HEK293 (cell line): ENCODE data around the gene CD2AP.
A peak's percentile ranks its signal among the peaks of the same experiment; 100 is the strongest.

ENCODE experiments used
- CTCF ChIA-PET: fragments of 350-600 bp; formaldehyde crosslinking; extraction: SDS; loops from one replicate; lab custom pipeline; 2021; ENCODE audit warnings: antibody characterized with exemption; lab: Yijun Ruan, JAX
- POLR2A ChIA-PET: fragments of 300-600 bp; formaldehyde crosslinking; extraction: SDS; loops from one replicate; lab custom pipeline; 2020; ENCODE audit warnings: antibody characterized with exemption, inconsistent platforms; lab: Yijun Ruan, JAX
- H3K27ac ChIP-seq: fragments of 200-500 bp; sonication (Bioruptor generic); 2 replicates; pipeline ENCODE4 v1.5.1; 2014; ENCODE audit warnings: low read depth, low read length, control low read depth, inconsistent platforms; ENCODE audit errors: extremely low read depth
- H3K36me3 ChIP-seq, 2 experiments: fragments of 200-500 bp in 1 of 2; sonication (Bioruptor generic) in 1 of 2; 1 replicate in 1 of 2; 2 replicates in 1 of 2; pipeline ENCODE4 v1.5.1; 2014 to 2017; ENCODE audit warnings: inconsistent platforms in 2 of 2, low read length in 2 of 2; ENCODE audit not compliant: control insufficient read depth in 2 of 2, insufficient read depth in 1 of 2
- H3K4me1 ChIP-seq: fragments of 200-500 bp; sonication (Bioruptor generic); 2 replicates; pipeline ENCODE4 v1.5.1; 2014; ENCODE audit warnings: mild to moderate bottlenecking, low read length, inconsistent platforms; ENCODE audit not compliant: control insufficient read depth, insufficient read depth
- H3K4me3 ChIP-seq: 2 replicates; pipeline ENCODE4 v1.5.1; 2011; ENCODE audit warnings: low read depth, mild to moderate bottlenecking, control low read depth, low read length, moderate library complexity
- H3K9me3 ChIP-seq: fragments of 200-500 bp; sonication (Bioruptor generic); 2 replicates; pipeline ENCODE4 v1.5.1; 2014; ENCODE audit warnings: low read depth, low read length, inconsistent platforms; ENCODE audit not compliant: control insufficient read depth, insufficient read depth
- GLIS1 ChIP-seq: fragments of 450-650 bp; formaldehyde crosslinking; IDR thresholded peaks from 2 replicates; pipeline ENCODE4 v1.5.1; 2016; ENCODE audit warnings: missing biosample characterization, missing genetic modification characterization
- HIC1 ChIP-seq: fragments of 450-650 bp; formaldehyde crosslinking; IDR thresholded peaks from 2 replicates; pipeline ENCODE4 v1.5.1; 2016; ENCODE audit warnings: missing biosample characterization, missing genetic modification characterization
- MYNN ChIP-seq: fragments of 450-650 bp; formaldehyde crosslinking; IDR thresholded peaks from 2 replicates; pipeline ENCODE4 v1.5.1; 2016; ENCODE audit warnings: missing biosample characterization, missing genetic modification characterization, borderline replicate concordance
- OVOL3 ChIP-seq: fragments of 450-650 bp; formaldehyde crosslinking; IDR thresholded peaks from 2 replicates; pipeline ENCODE4 v1.5.1; 2016; ENCODE audit warnings: missing biosample characterization, missing genetic modification characterization
- SCRT1 ChIP-seq: fragments of 450-650 bp; formaldehyde crosslinking; IDR thresholded peaks from 2 replicates; pipeline ENCODE4 v1.5.1; 2016; ENCODE audit warnings: missing biosample characterization, missing genetic modification characterization, borderline replicate concordance
- SP7 ChIP-seq: fragments of 450-650 bp; formaldehyde crosslinking; IDR thresholded peaks from 2 replicates; pipeline ENCODE4 v1.5.1; 2016; ENCODE audit warnings: missing biosample characterization, missing genetic modification characterization
- ZBTB8A ChIP-seq: fragments of 450-650 bp; formaldehyde crosslinking; IDR thresholded peaks from 2 replicates; pipeline ENCODE4 v1.5.1; 2016; ENCODE audit warnings: missing biosample characterization, missing genetic modification characterization
- ZNF138 ChIP-seq: fragments of 450-650 bp; formaldehyde crosslinking; IDR thresholded peaks from 2 replicates; pipeline ENCODE4 v1.5.1; 2016; ENCODE audit warnings: missing biosample characterization, missing genetic modification characterization, borderline replicate concordance
- ZNF146 ChIP-seq: fragments of 450-650 bp; formaldehyde crosslinking; IDR thresholded peaks from 2 replicates; pipeline ENCODE4 v1.5.1; 2016; ENCODE audit warnings: missing biosample characterization, missing genetic modification characterization
- ZNF157 ChIP-seq: fragments of 450-650 bp; formaldehyde crosslinking; IDR thresholded peaks from 2 replicates; pipeline ENCODE4 v1.5.1; 2016; ENCODE audit warnings: missing biosample characterization, missing genetic modification characterization
- ZNF501 ChIP-seq: fragments of 450-650 bp; formaldehyde crosslinking; IDR thresholded peaks from 2 replicates; pipeline ENCODE4 v1.5.1; 2016; ENCODE audit warnings: missing biosample characterization, missing genetic modification characterization
- ZNF626 ChIP-seq: fragments of 450-650 bp; sonication (Bioruptor Pico); formaldehyde crosslinking; IDR thresholded peaks from 2 replicates; pipeline ENCODE4 v1.5.1; 2018; ENCODE audit warnings: missing biosample characterization, missing genetic modification characterization, inconsistent platforms
- ZNF658 ChIP-seq: fragments of 450-650 bp; formaldehyde crosslinking; IDR thresholded peaks from 2 replicates; pipeline ENCODE4; 2016; ENCODE audit warnings: missing biosample characterization, missing genetic modification characterization
- TF ChIP-seq, protein P1 (sequence below): fragments of 450-650 bp; formaldehyde crosslinking; IDR thresholded peaks from 2 replicates; pipeline ENCODE4 v1.5.1; 2016; ENCODE audit warnings: missing biosample characterization, missing genetic modification characterization
- TF ChIP-seq, protein P2 (sequence below): fragments of 450-650 bp; formaldehyde crosslinking; IDR thresholded peaks from 2 replicates; pipeline ENCODE4 v1.5.1; 2016; ENCODE audit warnings: missing biosample characterization, missing genetic modification characterization

The CD2AP gene

GRCh38 chr6:47592131-47592840 is 114.7 kb downstream of the CD2AP start (continued):
- TF ChIP-seq HIC1 (tag by site-specific recombination) = no peak
- no peak for TF ChIP-seq GLIS1
- no peak for TF ChIP-seq MYNN (tag by site-specific recombination)
- TF ChIP-seq, all 188 proteins: peak for 0

DNA sequence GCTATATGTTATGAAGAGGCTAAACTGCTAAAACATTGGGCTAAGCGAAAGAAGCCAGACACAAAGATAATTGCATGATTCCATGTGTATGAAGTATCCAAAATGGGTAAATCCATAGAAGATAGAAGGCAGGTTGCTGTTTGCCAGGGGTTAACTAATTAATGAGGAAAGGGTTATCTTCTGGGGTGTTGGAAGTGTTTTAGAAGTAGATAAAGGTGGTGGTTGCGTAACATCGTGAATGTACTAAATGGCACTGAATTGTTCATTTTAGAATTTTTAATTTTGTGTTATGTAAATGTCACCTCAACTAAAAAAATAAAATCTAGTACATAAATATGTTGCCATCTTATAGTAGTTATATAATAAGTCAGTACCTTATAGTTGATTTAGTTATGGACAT is 116.4 kb downstream of the CD2AP start:
- ChIA-PET CTCF (interaction anchor here (0.6 kb wide), 1 partner anchor 189 kb away, joined by 3 read pairs; no protein-coding TSS in a partner anchor), POLR2A (no interaction called here)
- H3K27ac ChIP-seq = no peak overlapping the region
- no peaks in the 10 kb centered on the region for H3K4me1 ChIP-seq
- no peaks in the 10 kb centered on the region for H3K9me3 ChIP-seq
- H3K4me3 ChIP-seq = no peak overlapping the region
- 0 out of 2 replicates have a peak, but pooled peaks have one; percentile 1 for TF ChIP-seq ZNF146 (tag by site-specific recombination)
- no peak for TF ChIP-seq OVOL3 (tag by site-specific recombination)
- TF ChIP-seq, all 188 proteins: peak for 1
- peaks cover 34 to 58% of the 10 kb centered on the region in 2 experiments for H3K36me3 ChIP-seq

GRCh38 chr6:47595785-47596184 is 118.2 kb downstream of the CD2AP start:
- ChIA-PET POLR2A (no interaction called here), CTCF (no interaction called here)
- H3K36me3 ChIP-seq = peaks cover 35 to 49% of the 10 kb centered on the region in 2 experiments

DNA sequence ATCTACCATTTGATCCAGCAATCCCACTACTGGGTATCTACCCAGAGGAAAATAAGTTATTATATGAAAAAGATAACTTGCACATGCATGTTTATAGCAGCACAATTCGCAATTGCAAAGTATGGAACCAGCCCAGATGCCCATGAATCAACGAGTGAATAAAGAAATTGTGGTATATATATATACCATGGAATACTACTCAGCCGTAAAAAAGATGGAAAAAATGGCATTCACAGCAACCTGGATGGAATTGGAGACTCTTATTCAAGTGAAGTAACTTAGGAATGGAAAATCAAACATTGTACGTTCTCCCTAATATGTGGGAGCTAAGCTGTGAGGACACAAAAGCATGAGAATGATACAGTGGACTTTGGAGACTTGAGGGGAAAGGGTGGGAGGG is 120.8 kb downstream of the CD2AP start:
- Histone ChIP-seq H3K4me1 (no peaks in the 10 kb centered on the region), H3K9me3 (no peaks in the 10 kb centered on the region), H3K4me3 (no peak overlapping the region), H3K36me3 (peaks cover 26 to 35% of the 10 kb centered on the region in 2 experiments), H3K27ac (no peak overlapping the region)
- ChIA-PET POLR2A (no interaction called here), CTCF (interaction anchor here (0.5 kb wide), 1 partner anchor 738 kb away, joined by 5 read pairs; no protein-coding TSS in a partner anchor)
- TF ChIP-seq ZBTB8A = no peak
- peak; percentile 81 for TF ChIP-seq ZNF146 (tag by site-specific recombination)

More at GRCh38 chr6:47595785-47596184, 118.2 kb downstream of the CD2AP start:
- no peak for TF ChIP-seq ZNF138 (tag by site-specific recombination)
- no peak for TF ChIP-seq ZNF157 (tag by site-specific recombination)
- no peak for TF ChIP-seq SCRT1 (tag by site-specific recombination)
- TF ChIP-seq, protein P1, sequence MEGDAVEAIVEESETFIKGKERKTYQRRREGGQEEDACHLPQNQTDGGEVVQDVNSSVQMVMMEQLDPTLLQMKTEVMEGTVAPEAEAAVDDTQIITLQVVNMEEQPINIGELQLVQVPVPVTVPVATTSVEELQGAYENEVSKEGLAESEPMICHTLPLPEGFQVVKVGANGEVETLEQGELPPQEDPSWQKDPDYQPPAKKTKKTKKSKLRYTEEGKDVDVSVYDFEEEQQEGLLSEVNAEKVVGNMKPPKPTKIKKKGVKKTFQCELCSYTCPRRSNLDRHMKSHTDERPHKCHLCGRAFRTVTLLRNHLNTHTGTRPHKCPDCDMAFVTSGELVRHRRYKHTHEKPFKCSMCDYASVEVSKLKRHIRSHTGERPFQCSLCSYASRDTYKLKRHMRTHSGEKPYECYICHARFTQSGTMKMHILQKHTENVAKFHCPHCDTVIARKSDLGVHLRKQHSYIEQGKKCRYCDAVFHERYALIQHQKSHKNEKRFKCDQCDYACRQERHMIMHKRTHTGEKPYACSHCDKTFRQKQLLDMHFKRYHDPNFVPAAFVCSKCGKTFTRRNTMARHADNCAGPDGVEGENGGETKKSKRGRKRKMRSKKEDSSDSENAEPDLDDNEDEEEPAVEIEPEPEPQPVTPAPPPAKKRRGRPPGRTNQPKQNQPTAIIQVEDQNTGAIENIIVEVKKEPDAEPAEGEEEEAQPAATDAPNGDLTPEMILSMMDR (tag by site-specific recombination) = no peak
- Histone ChIP-seq H3K27ac (no peak overlapping the region), H3K4me1 (no peaks in the 10 kb centered on the region), H3K4me3 (no peak overlapping the region), H3K9me3 (no peaks in the 10 kb centered on the region)

GRCh38 chr6:47599512-47599911 is 121.9 kb downstream of the CD2AP start:
- ChIA-PET POLR2A (interaction anchor here (1.0 kb wide), 1 partner anchor 122 kb away, joined by 4 read pairs; the partner anchor contains the start of gene CD2AP), CTCF (interaction anchor here (0.6 to 0.7 kb wide), 4 partner anchors 134 to 483 kb away, joined by 3 read pairs; no protein-coding TSS in a partner anchor)
- Histone ChIP-seq H3K9me3 (no peaks in the 10 kb centered on the region), H3K4me3 (no peak overlapping the region), H3K27ac (no peak overlapping the region), H3K36me3 (peaks cover 26 to 32% of the 10 kb centered on the region in 2 experiments), H3K4me1 (no peaks in the 10 kb centered on the region)
- TF ChIP-seq ZNF501 (tag by site-specific recombination) (no peak), ZNF658 (tag by site-specific recombination) (no peak), ZNF626 (no peak), SP7 (tag by site-specific recombination) (no peak)
- TF ChIP-seq, protein P2, sequence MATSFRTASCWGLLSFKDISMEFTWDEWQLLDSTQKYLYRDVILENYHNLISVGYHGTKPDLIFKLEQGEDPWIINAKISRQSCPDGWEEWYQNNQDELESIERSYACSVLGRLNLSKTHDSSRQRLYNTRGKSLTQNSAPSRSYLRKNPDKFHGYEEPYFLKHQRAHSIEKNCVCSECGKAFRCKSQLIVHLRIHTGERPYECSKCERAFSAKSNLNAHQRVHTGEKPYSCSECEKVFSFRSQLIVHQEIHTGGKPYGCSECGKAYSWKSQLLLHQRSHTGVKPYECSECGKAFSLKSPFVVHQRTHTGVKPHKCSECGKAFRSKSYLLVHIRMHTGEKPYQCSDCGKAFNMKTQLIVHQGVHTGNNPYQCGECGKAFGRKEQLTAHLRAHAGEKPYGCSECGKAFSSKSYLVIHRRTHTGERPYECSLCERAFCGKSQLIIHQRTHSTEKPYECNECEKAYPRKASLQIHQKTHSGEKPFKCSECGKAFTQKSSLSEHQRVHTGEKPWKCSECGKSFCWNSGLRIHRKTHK (tag by site-specific recombination) = no peak
